Left ventricle myocardium inferior (tissue), 1 donor: ENCODE measurements around the gene VWA1. TPM values are rescaled to one million over a fixed set of nuclear protein-coding genes. Genes with fewer than 3 reads are reported as not detected.

Experiments
- DNase-seq: peaks from one replicate; pipeline ENCODE4 v3.0.0-alpha.2; 2020
- H3K27ac ChIP-seq: fragments of 200-600 bp; replicated peaks from 2 replicates; pipeline ENCODE4 v1.8.0; 2021
- H3K27me3 ChIP-seq: fragments of 200-600 bp; 2 replicates; pipeline ENCODE4 v1.8.0; 2021; ENCODE audit warnings: low read depth
- H3K36me3 ChIP-seq: fragments of 200-600 bp; 2 replicates; pipeline ENCODE4 v1.8.0; 2021
- H3K4me1 ChIP-seq: fragments of 200-600 bp; 2 replicates; pipeline ENCODE4 v1.8.0; 2021
- H3K4me3 ChIP-seq: fragments of 200-600 bp; 2 replicates; pipeline ENCODE4 v1.8.0; 2021; ENCODE audit warnings: mild to moderate bottlenecking, moderate library complexity
- H3K9me3 ChIP-seq: fragments of 200-600 bp; replicated peaks from 2 replicates; pipeline ENCODE4 v1.8.0; 2021
- CTCF ChIP-seq: fragments of 200-600 bp; IDR thresholded peaks from 2 replicates; pipeline ENCODE4 v1.8.0; 2021; ENCODE audit warnings: antibody characterized with exemption, mild to moderate bottlenecking, borderline replicate concordance
- intact Hi-C: fragments of 100-400 bp; cut with micrococcal nuclease; formaldehyde crosslinking; loops from one replicate; pipeline ENCODE4 v1.11.0; 2022
- total RNA-seq: library from RNA; stranded (reverse); fragmentation: NEBNext Ultra II Directional; extraction: Animal tissue kit (Norgen Biotek cat#: 25700); gene quantifications from one replicate; pipeline ENCODE4 v1.2.1, GENCODE V29; 2021
- donor health status: DM: no; HTN: yes; CAD: no; lungs with severe emphysema.

The VWA1 gene
- total RNA-seq, 1 donor from 2014 or later, result 13.7 TPM

GRCh38 chr1:1418464-1419362 is 16.8 kb upstream of the VWA1 start:
- Histone ChIP-seq H3K9me3 (no peaks in the 10 kb centered on the region), H3K4me1 (peaks cover 17% of the 10 kb centered on the region), H3K27ac (no peak overlapping the region), H3K4me3 (no peak overlapping the region), H3K27me3 (no peaks in the 10 kb centered on the region), H3K36me3 (no peaks in the 10 kb centered on the region)
- no peak for DNase-seq
- TF ChIP-seq CTCF, result no peak
- intact Hi-C loops, result no loop called here

GRCh38 chr1:1419363-1419812 is 16.1 kb upstream of the VWA1 start:
- Histone ChIP-seq H3K27me3 (no peaks in the 10 kb centered on the region), H3K4me3 (peak overlapping the region; percentile 64), H3K9me3 (no peaks in the 10 kb centered on the region), H3K27ac (peak overlapping the region; percentile 78), H3K36me3 (no peaks in the 10 kb centered on the region), H3K4me1 (peaks cover 17% of the 10 kb centered on the region)
- no peak for TF ChIP-seq CTCF
- intact Hi-C loops, result no loop called here
- DNase-seq, result no peak

- no peak for DNase-seq
- Histone ChIP-seq H3K4me1 (peaks cover 17% of the 10 kb centered on the region), H3K9me3 (no peaks in the 10 kb centered on the region)
These were observed 15.5 kb upstream of the VWA1 start for GRCh38 chr1:1419813-1420653.

GRCh38 chr1:1420654-1421141 is 14.8 kb upstream of the VWA1 start:
- peaks cover 17% of the 10 kb centered on the region for H3K4me1 ChIP-seq
- peak overlapping the region; percentile 64 for H3K4me3 ChIP-seq
- no peak for TF ChIP-seq CTCF
- no peaks in the 10 kb centered on the region for H3K36me3 ChIP-seq
- peaks cover 3% of the 10 kb centered on the region for H3K27me3 ChIP-seq
- H3K9me3 ChIP-seq, result no peaks in the 10 kb centered on the region
- no peak for DNase-seq
- peak overlapping the region; percentile 63 for H3K27ac ChIP-seq
- intact Hi-C loops, result no loop called here

More at GRCh38 chr1:1419813-1420653, 15.5 kb upstream of the VWA1 start:
- TF ChIP-seq CTCF, result peak; percentile 27
- Histone ChIP-seq H3K36me3 (no peaks in the 10 kb centered on the region), H3K27me3 (no peaks in the 10 kb centered on the region), H3K4me3 (peak overlapping the region; percentile 64), H3K27ac (peak overlapping the region; percentile 78)
- intact Hi-C loops, result no loop called here

GRCh38 chr1:1421147-1421906 is 14.2 kb upstream of the VWA1 start, which contains the start of gene ANKRD65:
Gene ANKRD65 (minus strand): TSS chr1:1421276. CDS start chr1:1421005, 271 bp downstream.
- no peak for TF ChIP-seq CTCF
- intact Hi-C loops, result no loop called here
- Histone ChIP-seq H3K27me3 (peaks cover 9% of the 10 kb centered on the region), H3K27ac (peak within 1 kb of the TSS; percentile 63), H3K4me3 (peak within 1 kb of the TSS; percentile 64), H3K4me1 (peaks cover 17% of the 10 kb centered on the region), H3K9me3 (no peaks in the 10 kb centered on the region), H3K36me3 (no peaks in the 10 kb centered on the region)
- DNase-seq, result no peak
